Keratinocyte (primary cell): ENCODE data around the gene TFG.

Experiments
- CTCF ChIP-seq, 3 experiments: IDR thresholded peaks in 1 of 3; conservative IDR thresholded peaks in 1 of 3; optimal IDR thresholded peaks in 1 of 3; 2 replicates in 2 of 3; 3 replicates in 1 of 3; pipeline versions ENCODE3 to v1.5.1; 2011; ENCODE audit warnings: low read length in 3 of 3, mild to moderate bottlenecking in 3 of 3, moderate library complexity in 2 of 3, control low read depth in 1 of 3, inconsistent platforms in 1 of 3; ENCODE audit not compliant: insufficient read depth in 2 of 3; ENCODE audit errors: extremely low read depth in 1 of 3
- EZH2 ChIP-seq: IDR thresholded peaks from one replicate; pipeline ENCODE4 v1.6.1; 2012; ENCODE audit warnings: inconsistent platforms, mild to moderate bottlenecking, low read length, moderate library complexity

GRCh38 chr3:100717637-100718487 is 8.6 kb downstream of the TFG start:
- TF ChIP-seq CTCF (optimal IDR thresholded peaks at IDR 0.05 in 1 of 3, IDR thresholded peaks at IDR 0.05 in 1 of 3, conservative IDR thresholded peaks at IDR 0.05 in 1 of 3; ENCODE audit: extremely low read depth in 1 of 3, insufficient read depth in 2 of 3, low read length in 3 of 3) (no peak), EZH2 (no peak)
